Activated effector memory CD4-positive, alpha-beta T cell treated with anti-CD3 and anti-CD28 coated beads, Interleukin-2, amount 50 U/mL, for 16 hours (primary cell): ENCODE measurements around the gene DUSP8.
"Not testable (repeated sequence)": the region's sequence is repeated elsewhere in the genome, so short reads cannot be mapped to it uniquely, and the experiment has no call there.

Experiments
- DNase-seq: peaks from one replicate; pipeline ENCODE4 v3.0.0-alpha.2; 2020

DUSP8 gene

DNA sequence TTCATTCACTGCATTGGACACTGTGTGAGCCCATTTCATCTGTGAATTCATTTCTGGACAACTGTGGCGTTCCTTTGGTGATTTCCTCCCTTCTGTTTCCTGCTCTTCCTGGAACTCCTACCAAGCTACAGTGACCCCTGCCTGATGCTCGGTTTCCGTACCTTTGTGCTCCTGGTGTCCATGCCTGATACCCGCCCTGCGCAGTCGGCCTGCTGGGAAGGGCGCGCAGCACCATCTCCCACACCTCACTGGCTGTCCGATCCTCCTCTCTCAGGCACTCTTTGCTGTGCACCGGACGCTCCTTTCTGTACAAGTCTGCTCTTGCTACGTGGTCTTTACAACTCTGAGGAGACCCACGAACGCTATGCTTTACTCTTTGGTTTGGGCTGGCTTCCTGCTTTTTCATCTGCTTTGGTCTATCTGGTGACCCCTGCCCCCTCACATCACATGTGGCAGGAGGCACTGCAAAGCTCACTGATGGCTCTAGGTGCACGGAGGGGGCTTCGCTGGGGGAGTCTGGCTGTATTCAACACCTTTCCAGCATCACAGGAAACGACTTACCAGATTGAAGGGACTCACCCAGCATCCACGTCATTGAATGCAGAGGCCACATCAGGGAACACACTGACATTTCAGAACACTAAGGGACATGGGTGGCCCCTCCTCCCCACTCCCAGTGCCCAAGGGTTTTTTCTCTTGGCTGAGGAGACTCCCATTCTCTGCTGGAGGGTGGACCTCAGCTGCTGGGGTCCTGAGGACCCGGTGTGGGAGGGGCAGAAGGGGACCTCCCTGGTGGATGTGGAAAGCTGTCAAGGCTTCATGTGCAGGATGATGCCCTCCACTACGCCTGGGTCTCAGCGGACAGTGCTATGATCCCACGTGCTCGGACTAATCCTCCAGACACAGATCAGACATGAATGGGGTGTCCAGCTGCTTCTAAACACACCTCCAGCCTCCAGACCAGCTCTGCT is 58.5 kb downstream of the DUSP8 start:
- no peak for DNase-seq

DNA sequence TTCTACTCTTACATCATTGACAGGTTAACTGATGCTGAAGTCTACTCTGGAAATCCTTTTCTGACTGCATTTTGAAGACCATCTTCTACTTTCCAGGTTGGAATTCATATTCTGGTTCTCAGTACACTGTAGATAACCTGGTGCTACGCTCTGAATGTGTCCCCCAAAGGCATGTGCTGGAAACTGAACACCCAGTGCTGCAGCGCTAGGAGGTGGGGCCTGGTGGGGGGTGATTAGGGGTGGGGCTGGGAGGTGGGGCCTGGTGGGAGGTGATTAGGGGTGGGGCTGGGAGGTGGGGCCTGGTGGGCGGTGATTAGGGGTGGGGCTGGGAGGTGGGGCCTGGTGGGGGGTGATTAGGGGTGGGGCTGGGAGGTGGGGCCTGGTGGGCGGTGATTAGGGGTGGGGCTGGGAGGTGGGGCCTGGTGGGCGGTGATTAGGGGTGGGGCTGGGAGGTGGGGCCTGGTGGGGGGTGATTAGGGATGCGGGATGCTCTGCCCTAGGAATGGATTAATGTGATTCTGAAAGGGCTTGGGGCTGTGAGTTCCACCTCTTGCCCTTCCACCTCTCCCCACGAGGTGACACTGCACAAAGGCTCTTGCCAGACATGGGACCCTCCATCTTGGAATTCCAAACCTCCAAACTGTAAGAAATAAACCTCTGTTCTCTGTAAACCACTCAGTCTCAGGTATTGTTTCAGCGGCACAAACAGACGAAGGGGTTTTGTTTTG is 59.4 kb downstream of the DUSP8 start:
- DNase-seq = not testable (repeated sequence)

DNA sequence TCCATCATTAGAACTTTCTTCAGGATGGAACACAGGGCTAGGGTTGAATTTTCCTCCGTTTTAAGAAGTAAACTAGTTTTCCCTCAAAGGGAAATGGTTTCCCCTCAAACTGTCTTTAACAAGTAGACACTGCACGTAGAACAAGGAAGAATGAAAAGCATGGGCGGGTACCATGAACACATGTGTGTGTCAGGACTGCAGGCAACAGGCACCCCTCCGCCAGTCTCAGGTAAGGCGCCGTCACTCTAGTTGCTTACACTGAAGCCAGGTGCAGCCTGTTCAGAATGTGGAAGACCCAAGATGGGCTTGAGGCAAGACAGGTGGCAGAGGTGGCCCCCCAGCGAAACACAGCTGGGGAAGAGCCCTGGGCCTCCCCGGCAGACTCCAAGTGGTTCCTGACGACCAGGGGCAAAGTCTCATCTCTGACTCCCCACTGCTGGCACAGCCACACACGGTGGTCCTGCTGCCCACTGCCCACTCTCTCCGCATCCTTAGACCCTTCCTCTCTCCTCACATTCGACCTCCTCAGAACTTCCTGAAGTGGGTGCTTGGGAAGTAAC is 60.1 kb downstream of the DUSP8 start:
- DNase-seq = no peak

DNA sequence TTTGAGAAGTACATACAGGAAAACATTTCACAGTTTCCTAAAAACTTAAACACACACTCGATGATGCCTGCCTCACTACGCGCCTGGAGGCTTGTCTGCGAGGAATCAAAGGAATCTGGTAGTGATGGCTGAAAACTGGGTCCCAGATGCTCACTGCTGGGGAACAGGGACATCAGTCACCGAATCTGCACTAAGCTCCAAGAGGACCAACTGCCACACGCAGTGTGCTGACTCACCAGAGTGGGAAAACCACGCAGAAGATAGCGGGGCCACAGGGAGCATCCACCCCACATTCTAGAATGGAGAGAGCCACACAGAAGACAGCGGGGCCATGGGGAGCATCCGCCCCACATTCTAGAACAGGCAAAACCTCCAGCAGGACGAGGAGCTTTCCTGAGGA is 61.1 kb downstream of the DUSP8 start:
- no peak for DNase-seq

DNA sequence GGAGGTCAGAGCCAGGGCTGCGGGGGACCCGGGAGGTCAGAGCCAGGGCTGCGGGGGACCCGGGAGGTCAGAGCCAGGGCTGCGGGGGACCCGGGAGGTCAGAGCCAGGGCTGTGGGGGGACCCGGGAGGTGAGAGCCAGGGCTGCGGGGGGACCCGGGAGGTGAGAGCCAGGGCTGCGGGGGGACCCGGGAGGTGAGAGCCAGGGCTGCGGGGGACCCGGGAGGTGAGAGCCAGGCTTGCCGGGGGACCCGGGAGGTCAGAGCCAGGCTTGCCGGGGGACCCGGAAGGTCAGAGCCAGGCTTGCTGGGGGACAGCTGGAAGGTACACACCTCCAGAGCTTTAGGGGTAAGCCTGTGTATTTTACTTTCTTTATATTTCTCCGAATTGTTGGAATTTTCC is 61.7 kb downstream of the DUSP8 start:
- not testable (repeated sequence) for DNase-seq

- DNase-seq = no peak
Measured at GRCh38 chr11:1509626-1510255, 62.3 kb downstream of the DUSP8 start.

DNA sequence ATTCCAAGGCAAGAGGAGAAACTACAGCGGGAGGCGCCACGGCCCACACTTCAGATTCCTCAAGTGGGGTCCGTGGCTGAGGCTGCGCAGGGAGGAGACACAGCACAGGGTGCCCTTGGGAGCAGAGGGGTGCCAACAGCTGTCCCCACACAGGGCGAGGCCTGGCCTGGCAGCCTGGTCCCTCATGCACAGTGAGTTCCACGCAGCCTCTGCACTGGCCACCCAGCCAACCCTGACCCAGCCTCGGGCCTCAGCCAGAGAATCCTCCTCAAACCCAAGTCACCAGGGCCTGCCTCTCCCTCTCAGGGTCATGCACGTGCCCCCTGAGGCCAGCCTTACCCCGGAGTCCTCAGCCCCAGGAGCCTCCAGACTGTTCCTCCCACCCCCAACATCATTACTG is 63.1 kb downstream of the DUSP8 start:
- no peak for DNase-seq

GRCh38 chr11:1508491-1508891 is 63.6 kb downstream of the DUSP8 start:
- DNase-seq = no peak

GRCh38 chr11:1507381-1508140 is 64.5 kb downstream of the DUSP8 start:
- DNase-seq = no peak

GRCh38 chr11:1506981-1507380 is 65.1 kb downstream of the DUSP8 start:
- no peak for DNase-seq

DNA sequence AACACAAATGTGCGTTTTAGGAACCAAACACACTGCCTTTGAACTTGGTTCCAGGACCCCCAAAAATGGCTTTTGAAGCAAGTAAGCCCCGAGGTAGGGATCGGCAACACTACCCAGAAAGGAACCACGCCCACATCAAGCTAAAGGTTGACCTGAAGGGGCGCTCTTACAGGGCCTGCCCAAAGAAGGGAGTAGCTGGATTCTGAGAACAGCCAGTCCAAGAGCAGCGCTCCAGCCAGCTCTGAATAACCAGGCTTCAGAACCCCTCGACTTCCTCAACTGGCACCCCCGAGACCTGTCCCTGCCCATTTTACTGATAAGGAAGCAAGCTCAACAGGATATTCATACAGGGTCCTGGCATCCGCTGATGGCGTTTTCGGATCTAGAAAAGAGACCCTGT is 66.6 kb downstream of the DUSP8 start:
- DNase-seq = no peak

- no peak for DNase-seq
Measured at GRCh38 chr11:1504581-1505290, 67.3 kb downstream of the DUSP8 start.

- no peak for DNase-seq
Measured at GRCh38 chr11:1504138-1504537, 67.9 kb downstream of the DUSP8 start.
